HCT116 (cell line): ENCODE results near the gene ITK. TPM values are rescaled to one million over a fixed set of nuclear protein-coding genes. Genes with fewer than 3 reads are reported as not detected.

Experiments
- ATAC-seq: fragments of 200-7000 bp; cut with Tn5 transposase; 2 replicates; pipeline ENCODE4 v1.9.1; 2020; ENCODE audit warnings: mild to moderate bottlenecking, moderate library complexity
- BruUV-seq: library from RNA; stranded (reverse); fragments of 400-500 nt; replicated peaks from 2 replicates; lab custom pipeline; 2021; lab: Mats Ljungman, UMichigan
- CTCF ChIA-PET: fragments of 300-600 bp; sonication (Branson Sonifier 250); formaldehyde crosslinking; loops from one replicate; lab custom pipeline; 2021; ENCODE audit warnings: antibody characterized with exemption; lab: Charles Lee
- POLR2A ChIA-PET: fragments of 300-600, 350-600 bp; sonication (Branson Sonifier 250); formaldehyde crosslinking; loops from one replicate; lab custom pipeline; 2021; ENCODE audit warnings: antibody characterized with exemption; lab: Charles Lee
- RAD21 ChIA-PET, 2 experiments: fragments of 300-600 bp; sonication (Branson Sonifier 250); formaldehyde crosslinking; loops; one replicate each; lab custom pipeline; 2023; ENCODE audit warnings: low total read pairs in 2 of 2; ENCODE audit not compliant: uncharacterized antibody in 2 of 2, unreplicated experiment in 2 of 2, low non-redundant PET in 1 of 2; lab: Charles Lee
- DNase-seq: peaks from one replicate; pipeline ENCODE4 v3.0.0-alpha.2; 2010; ENCODE audit warnings: low read depth, low spot score
- H2AFZ ChIP-seq: fragments of 200-600 bp; shearing (Covaris generic), sonication (generic); 2 replicates; pipeline ENCODE4 v1.6.1; 2017; ENCODE audit warnings: low read depth, mixed run types, mixed read lengths, antibody characterized with exemption, low read length; ENCODE audit not compliant: poor library complexity, severe bottlenecking
- H3K27ac ChIP-seq: 2 replicates; pipeline ENCODE4 v1.5.1; 2012; ENCODE audit warnings: low read depth, low read length
- H3K27me3 ChIP-seq: fragments of 200-600 bp; sonication (generic); 2 replicates; pipeline ENCODE4 v1.6.1; 2016; ENCODE audit warnings: mixed run types, low read length, mixed read lengths; ENCODE audit not compliant: insufficient read depth
- H3K36me3 ChIP-seq, 2 experiments: fragments of 200-500 bp in 1 of 2; fragments of 200-600 bp in 1 of 2; sonication (Bioruptor generic) in 1 of 2; sonication (generic) in 1 of 2; 2 replicates each; pipeline versions ENCODE4 v1.5.1 to v1.6.1; 2014 to 2016; ENCODE audit warnings: low read length in 2 of 2, inconsistent platforms in 1 of 2, mixed read lengths in 1 of 2, mixed run types in 1 of 2; ENCODE audit not compliant: insufficient read depth in 2 of 2, control insufficient read depth in 1 of 2
- H3K4me1 ChIP-seq, 2 experiments: fragments of 200-600 bp in 1 of 2; sonication (generic) in 1 of 2; 2 replicates each; pipeline versions ENCODE4 v1.5.1 to v1.6.1; 2012 to 2017; ENCODE audit warnings: low read length in 2 of 2, inconsistent platforms in 1 of 2, mild to moderate bottlenecking in 1 of 2, mixed read lengths in 1 of 2, mixed run types in 1 of 2, moderate library complexity in 1 of 2; ENCODE audit not compliant: insufficient read depth in 2 of 2, control insufficient read depth in 1 of 2
- H3K4me2 ChIP-seq: fragments of 200-600 bp; sonication (generic); 2 replicates; pipeline ENCODE4 v1.6.1; 2017; ENCODE audit warnings: mixed run types, low read length, mixed read lengths
- H3K4me3 ChIP-seq, 2 experiments: fragments of 200-600 bp in 1 of 2; sonication (generic) in 1 of 2; replicated peaks in 1 of 2; 2 replicates each; pipeline ENCODE4 v1.5.1; 2011 to 2016; ENCODE audit warnings: low read length in 2 of 2, control low read depth in 1 of 2, low read depth in 1 of 2, mild to moderate bottlenecking in 1 of 2, mixed read lengths in 1 of 2, mixed run types in 1 of 2
- H3K79me2 ChIP-seq: fragments of 200-600 bp; sonication (generic); 2 replicates; pipeline ENCODE4 v1.6.1; 2017; ENCODE audit warnings: mild to moderate bottlenecking, mixed run types, low read length, moderate library complexity, mixed read lengths; ENCODE audit not compliant: insufficient read depth
- H3K9ac ChIP-seq: fragments of 200-600 bp; sonication (generic); 2 replicates; pipeline ENCODE4 v1.6.1; 2016; ENCODE audit warnings: low read length, mixed read lengths
- H3K9me2 ChIP-seq: fragments of 200-600 bp; sonication (generic), shearing (Covaris generic); 2 replicates; pipeline ENCODE4 v1.6.1; 2017; ENCODE audit warnings: mixed run types, mild to moderate bottlenecking, moderate library complexity; ENCODE audit not compliant: insufficient read depth
- H3K9me3 ChIP-seq, 2 experiments: fragments of 200-500 bp in 1 of 2; fragments of 200-600 bp in 1 of 2; sonication (Bioruptor generic) in 1 of 2; sonication (generic) in 1 of 2; 2 replicates each; pipeline ENCODE4 v1.6.1; 2014 to 2017; ENCODE audit warnings: low read length in 2 of 2, mixed read lengths in 2 of 2, inconsistent platforms in 1 of 2, low read depth in 1 of 2, mild to moderate bottlenecking in 1 of 2, mixed run types in 1 of 2, moderate library complexity in 1 of 2; ENCODE audit not compliant: control insufficient read depth in 1 of 2, insufficient read depth in 1 of 2
- H4K20me1 ChIP-seq: fragments of 200-600 bp; sonication (generic), shearing (Covaris generic); 2 replicates; pipeline ENCODE4 v1.6.1; 2017; ENCODE audit warnings: mixed run types, mild to moderate bottlenecking, moderate library complexity; ENCODE audit not compliant: insufficient read depth
- CEBPB ChIP-seq: IDR thresholded peaks from 2 replicates; pipeline ENCODE4 v1.6.1; 2012; ENCODE audit warnings: low read depth
- EGR1 ChIP-seq: IDR thresholded peaks from 2 replicates; pipeline ENCODE4 v1.6.1; 2012; ENCODE audit warnings: low read depth
- ELF1 ChIP-seq: IDR thresholded peaks from 2 replicates; pipeline ENCODE4 v1.6.1; 2012; ENCODE audit warnings: low read depth, borderline replicate concordance
- EZH2 ChIP-seq: fragments of 200-600 bp; sonication (generic); IDR thresholded peaks from 2 replicates; pipeline ENCODE4 v1.6.1; 2017; ENCODE audit warnings: antibody characterized with exemption, mixed run types
- JUND ChIP-seq: IDR thresholded peaks from 2 replicates; pipeline ENCODE4 v1.6.1; 2012
- POLR2A ChIP-seq: IDR thresholded peaks from 2 replicates; pipeline ENCODE4 v1.7.0; 2011; ENCODE audit warnings: borderline replicate concordance; ENCODE audit not compliant: insufficient read depth, insufficient read length; ENCODE audit errors: extremely low read depth
- POLR2AphosphoS5 ChIP-seq: IDR thresholded peaks from 2 replicates; pipeline ENCODE4 v1.6.1; 2011; ENCODE audit warnings: mild to moderate bottlenecking, low read depth, low read length, moderate library complexity
- RAD21 ChIP-seq: IDR thresholded peaks from 2 replicates; pipeline ENCODE4 v1.6.1; 2012; ENCODE audit warnings: low read depth, mild to moderate bottlenecking
- REST ChIP-seq: IDR thresholded peaks from 2 replicates; pipeline ENCODE4 v1.6.1; 2012; ENCODE audit warnings: low read depth
- SP1 ChIP-seq: IDR thresholded peaks from 2 replicates; pipeline ENCODE4 v1.6.1; 2012; ENCODE audit warnings: low read depth
- SRF ChIP-seq: IDR thresholded peaks from 2 replicates; pipeline ENCODE4 v1.6.1; 2012; ENCODE audit warnings: low read depth
- YY1 ChIP-seq: IDR thresholded peaks from 2 replicates; pipeline ENCODE4 v1.6.1; 2011; ENCODE audit warnings: low read length, low read depth, moderate library complexity, mild to moderate bottlenecking; ENCODE audit not compliant: insufficient replicate concordance; ENCODE audit errors: extremely low read depth
- ZFX ChIP-seq: fragments of 450-650 bp; IDR thresholded peaks from 2 replicates; pipeline ENCODE4 v1.6.1; 2017
- intact Hi-C: fragments of 100-400 bp; cut with micrococcal nuclease; formaldehyde crosslinking; loops from 2 replicates; pipeline ENCODE4 v1.10.0; 2022
- total RNA-seq: library from RNA; stranded (reverse); gene quantifications from one replicate; pipeline ENCODE4 v1.2.1, GENCODE V29; 2021; ENCODE audit not compliant: unreplicated experiment
- TF ChIP-seq, protein P1 (sequence below): IDR thresholded peaks from 2 replicates; pipeline ENCODE4 v1.6.1; 2011; ENCODE audit warnings: mild to moderate bottlenecking, low read length, moderate library complexity; ENCODE audit not compliant: insufficient replicate concordance; ENCODE audit errors: extremely low read depth
- TF ChIP-seq, protein P2 (sequence below): IDR thresholded peaks from 2 replicates; pipeline ENCODE4 v1.6.1; 2012

The ITK gene
- total RNA-seq, 1 experiment from 2014 or later, result 0.37 TPM

- TF ChIP-seq REST (no peak), JUND (no peak)
These were observed 79.1 kb downstream of the ITK start (continued) for GRCh38 chr5:157259699-157260098.

- BruUV-seq, result no TSS peak
- ChIA-PET RAD21 (no interaction called here), CTCF (interaction anchor here (0.7 to 2.7 kb wide), 6 partner anchors 9 to 1470 kb away, joined by 3 to 13 read pairs (median 3); no protein-coding TSS in a partner anchor), POLR2A (no interaction called here)
- Histone ChIP-seq H3K4me3 (no peak overlapping the region), H3K4me2 (no peak overlapping the region), H3K9me3 (no peaks in the 10 kb centered on the region), H3K79me2 (no peaks in the 10 kb centered on the region), H3K9me2 (no peaks in the 10 kb centered on the region), H3K4me1 (peaks cover 6 to 19% of the 10 kb centered on the region in 2 experiments; a peak in 3 of 4 replicates), H3K27me3 (0 out of 2 replicates have a peak, but pooled peaks cover 4% of the 10 kb centered on the region), H2AFZ (no peak overlapping the region), H3K27ac (no peak overlapping the region), H4K20me1 (no peaks in the 10 kb centered on the region), H3K36me3 (no peaks in the 10 kb centered on the region), H3K9ac (no peak overlapping the region)
- intact Hi-C loops, result loop anchor here (10.0 kb wide), 1 partner anchor 119 kb away; the partner anchor contains the start of gene MED7
- ATAC-seq (no peak), DNase-seq (no peak)
- TF ChIP-seq CEBPB, result no peak
- no peak for TF ChIP-seq EZH2
- TF ChIP-seq POLR2AphosphoS5, result no peak
- TF ChIP-seq ZFX, result no peak
- TF ChIP-seq, protein P1, sequence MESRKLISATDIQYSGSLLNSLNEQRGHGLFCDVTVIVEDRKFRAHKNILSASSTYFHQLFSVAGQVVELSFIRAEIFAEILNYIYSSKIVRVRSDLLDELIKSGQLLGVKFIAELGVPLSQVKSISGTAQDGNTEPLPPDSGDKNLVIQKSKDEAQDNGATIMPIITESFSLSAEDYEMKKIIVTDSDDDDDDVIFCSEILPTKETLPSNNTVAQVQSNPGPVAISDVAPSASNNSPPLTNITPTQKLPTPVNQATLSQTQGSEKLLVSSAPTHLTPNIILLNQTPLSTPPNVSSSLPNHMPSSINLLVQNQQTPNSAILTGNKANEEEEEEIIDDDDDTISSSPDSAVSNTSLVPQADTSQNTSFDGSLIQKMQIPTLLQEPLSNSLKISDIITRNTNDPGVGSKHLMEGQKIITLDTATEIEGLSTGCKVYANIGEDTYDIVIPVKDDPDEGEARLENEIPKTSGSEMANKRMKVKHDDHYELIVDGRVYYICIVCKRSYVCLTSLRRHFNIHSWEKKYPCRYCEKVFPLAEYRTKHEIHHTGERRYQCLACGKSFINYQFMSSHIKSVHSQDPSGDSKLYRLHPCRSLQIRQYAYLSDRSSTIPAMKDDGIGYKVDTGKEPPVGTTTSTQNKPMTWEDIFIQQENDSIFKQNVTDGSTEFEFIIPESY, result no peak
- TF ChIP-seq JUND, result no peak
- TF ChIP-seq, protein P2, sequence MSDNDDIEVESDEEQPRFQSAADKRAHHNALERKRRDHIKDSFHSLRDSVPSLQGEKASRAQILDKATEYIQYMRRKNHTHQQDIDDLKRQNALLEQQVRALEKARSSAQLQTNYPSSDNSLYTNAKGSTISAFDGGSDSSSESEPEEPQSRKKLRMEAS, result no peak
- TF ChIP-seq ELF1, result no peak
- TF ChIP-seq RAD21, result no peak
- no peak for TF ChIP-seq SRF
- TF ChIP-seq EGR1, result no peak
- TF ChIP-seq SP1, result no peak
- no peak for TF ChIP-seq YY1
- no peak for TF ChIP-seq POLR2A
These were observed 83.0 kb downstream of the ITK start for GRCh38 chr5:157263496-157264090.
